H1 (cell line): ENCODE measurements around the gene YBX3. TPM values are rescaled to one million over a fixed set of nuclear protein-coding genes. Genes with fewer than 3 reads are reported as not detected.

Experiments used
- CTCF ChIA-PET: fragments of 300-600 bp; sonication (Branson Sonifier 250); formaldehyde crosslinking; loops from one replicate; lab custom pipeline; 2021; ENCODE audit not compliant: partially characterized antibody; lab: Charles Lee
- POLR2A ChIA-PET: fragments of 300-600 bp; sonication (Branson Sonifier 250); formaldehyde crosslinking; loops from one replicate; lab custom pipeline; 2021; ENCODE audit warnings: inconsistent platforms; ENCODE audit not compliant: partially characterized antibody; lab: Charles Lee
- DNase-seq, 2 experiments: peaks; one replicate each; pipeline versions ENCODE4 v3.0.0 to v3.0.0-alpha.2; 2010 to 2022; ENCODE audit warnings: low spot score in 2 of 2, low read depth in 1 of 2, mixed read lengths in 1 of 2
- FAIRE-seq: peaks from 2 replicates; lab custom pipeline; 2011; peaks lifted over from hg19 to GRCh38; lab: Jason Lieb, UNC
- H2AFZ ChIP-seq: 2 replicates; pipeline ENCODE4 v1.8.1; 2012; ENCODE audit warnings: low read length, inconsistent platforms
- H2AK5ac ChIP-seq: 2 replicates; pipeline ENCODE4 v1.6.1; 2013; ENCODE audit warnings: low read depth, low read length
- H2BK120ac ChIP-seq: replicated peaks from 2 replicates; pipeline ENCODE3; 2013; ENCODE audit warnings: low read depth, low read length, inconsistent platforms
- H2BK12ac ChIP-seq: 2 replicates; pipeline ENCODE4 v1.6.1; 2013; ENCODE audit warnings: low read depth, low read length
- H2BK15ac ChIP-seq: 2 replicates; pipeline ENCODE4 v1.6.1; 2013; ENCODE audit warnings: low read length
- H2BK20ac ChIP-seq: 2 replicates; pipeline ENCODE4 v1.6.1; 2013; ENCODE audit warnings: low read length
- H2BK5ac ChIP-seq: 2 replicates; pipeline ENCODE4 v1.6.1; 2013; ENCODE audit warnings: low read depth, low read length
- H3K14ac ChIP-seq: 2 replicates; pipeline ENCODE4 v1.6.1; 2013; ENCODE audit warnings: inconsistent platforms; ENCODE audit not compliant: insufficient read length
- H3K18ac ChIP-seq: 2 replicates; pipeline ENCODE4 v1.6.1; 2013; ENCODE audit warnings: low read length; ENCODE audit errors: extremely low read depth
- H3K23ac ChIP-seq: 2 replicates; pipeline ENCODE4 v1.6.1; 2013; ENCODE audit warnings: inconsistent platforms; ENCODE audit not compliant: insufficient read length
- H3K23me2 ChIP-seq: 2 replicates; pipeline ENCODE4 v1.6.1; 2013; ENCODE audit warnings: low read depth, low read length
- H3K27ac ChIP-seq: 2 replicates; pipeline ENCODE4 v1.6.1; 2011; ENCODE audit warnings: low read depth, low read length, inconsistent platforms
- H3K27me3 ChIP-seq, 4 experiments: replicated peaks in 1 of 4; 1 replicate in 1 of 4; 2 replicates in 3 of 4; pipeline versions ENCODE4 v1.6.1 to v1.8.1; 2011 to 2013; ENCODE audit warnings: low read length in 3 of 4, mild to moderate bottlenecking in 3 of 4, inconsistent platforms in 2 of 4, mixed read lengths in 2 of 4, moderate library complexity in 1 of 4; ENCODE audit not compliant: control insufficient read depth in 3 of 4, insufficient read depth in 3 of 4; ENCODE audit errors: extremely low read depth in 1 of 4
- H3K36me3 ChIP-seq, 4 experiments: 2 replicates each; pipeline versions ENCODE4 v1.6.1 to v1.8.1; 2011 to 2013; ENCODE audit warnings: mild to moderate bottlenecking in 4 of 4, low read length in 3 of 4, moderate library complexity in 2 of 4, control low read depth in 1 of 4, inconsistent platforms in 1 of 4; ENCODE audit not compliant: insufficient read depth in 4 of 4, control insufficient read depth in 2 of 4
- H3K4ac ChIP-seq: replicated peaks from 2 replicates; pipeline ENCODE3; 2013; ENCODE audit warnings: low read length, low read depth, mixed read lengths, inconsistent platforms; ENCODE audit not compliant: insufficient read length
- H3K4me1 ChIP-seq, 4 experiments: replicated peaks in 1 of 4; 1 replicate in 1 of 4; 2 replicates in 3 of 4; pipeline versions ENCODE4 v1.6.1 to v1.8.1; 2011 to 2013; ENCODE audit warnings: low read length in 3 of 4, inconsistent platforms in 2 of 4, mixed read lengths in 1 of 4; ENCODE audit not compliant: insufficient read depth in 4 of 4, control insufficient read depth in 3 of 4
- H3K4me2 ChIP-seq, 2 experiments: 2 replicates each; pipeline versions ENCODE4 v1.6.1 to v1.8.1; 2011 to 2013; ENCODE audit warnings: low read depth in 2 of 2, low read length in 2 of 2, control low read depth in 1 of 2, inconsistent platforms in 1 of 2, mild to moderate bottlenecking in 1 of 2; ENCODE audit not compliant: insufficient read depth in 1 of 2
- H3K4me3 ChIP-seq, 4 experiments: fragments of 200-600, 300-600 bp in 1 of 4; sonication (generic), shearing (Covaris generic), sonication (Bioruptor Twin) in 1 of 4; 2 replicates each; pipeline versions ENCODE4 v1.5.1 to v1.8.1; 2011 to 2016; ENCODE audit warnings: low read length in 4 of 4, low read depth in 3 of 4, control low read depth in 2 of 4, inconsistent platforms in 2 of 4, mild to moderate bottlenecking in 2 of 4, mixed read lengths in 1 of 4, moderate library complexity in 1 of 4; ENCODE audit not compliant: insufficient read depth in 2 of 4; ENCODE audit errors: extremely low read depth in 1 of 4
- H3K56ac ChIP-seq: replicated peaks from 2 replicates; pipeline ENCODE3; 2013; ENCODE audit warnings: low read depth, mild to moderate bottlenecking, mixed read lengths, low read length, inconsistent platforms; ENCODE audit not compliant: insufficient read length
- H3K79me1 ChIP-seq: 2 replicates; pipeline ENCODE4 v1.6.1; 2013; ENCODE audit warnings: low read depth, low read length, control low read depth
- H3K79me2 ChIP-seq, 2 experiments: 2 replicates each; pipeline versions ENCODE4 v1.6.1 to v1.8.1; 2012 to 2013; ENCODE audit warnings: low read length in 2 of 2, mild to moderate bottlenecking in 2 of 2, inconsistent platforms in 1 of 2; ENCODE audit not compliant: insufficient read depth in 2 of 2, control insufficient read depth in 1 of 2
- H3K9ac ChIP-seq, 4 experiments: replicated peaks in 1 of 4; 1 replicate in 1 of 4; 2 replicates in 3 of 4; pipeline versions ENCODE4 v1.6.1 to v1.8.1; 2011 to 2013; ENCODE audit warnings: low read depth in 3 of 4, low read length in 3 of 4, control low read depth in 2 of 4, mild to moderate bottlenecking in 2 of 4, moderate library complexity in 2 of 4, inconsistent platforms in 1 of 4; ENCODE audit errors: extremely low read depth in 1 of 4
- H3K9me3 ChIP-seq, 2 experiments: 2 replicates each; pipeline versions ENCODE4 v1.6.1 to v1.8.1; 2012 to 2013; ENCODE audit warnings: mild to moderate bottlenecking in 2 of 2, moderate library complexity in 2 of 2, control low read depth in 1 of 2, inconsistent platforms in 1 of 2, low read depth in 1 of 2, low read length in 1 of 2, mixed read lengths in 1 of 2; ENCODE audit not compliant: insufficient read depth in 2 of 2
- H4K20me1 ChIP-seq, 2 experiments: replicated peaks in 1 of 2; 2 replicates each; pipeline versions ENCODE3 to v1.8.1; 2011 to 2013; ENCODE audit warnings: inconsistent platforms in 2 of 2, low read length in 2 of 2, mild to moderate bottlenecking in 1 of 2; ENCODE audit not compliant: insufficient read depth in 2 of 2, control insufficient read depth in 1 of 2
- H4K5ac ChIP-seq: 2 replicates; pipeline ENCODE4 v1.6.1; 2013; ENCODE audit warnings: low read length, low read depth, mixed read lengths, inconsistent platforms; ENCODE audit not compliant: insufficient read length
- H4K8ac ChIP-seq: 2 replicates; pipeline ENCODE4 v1.8.0; 2013; ENCODE audit warnings: mild to moderate bottlenecking, moderate library complexity, low read length, inconsistent platforms; ENCODE audit not compliant: insufficient read depth; ENCODE audit errors: extremely low read depth
- H4K91ac ChIP-seq: replicated peaks from 2 replicates; pipeline ENCODE3; 2013; ENCODE audit warnings: low read length, mixed read lengths, inconsistent platforms; ENCODE audit not compliant: insufficient read length
- BACH1 ChIP-seq: IDR thresholded peaks from 2 replicates; pipeline ENCODE4 v1.6.1; 2012; ENCODE audit warnings: low read length, improper control_type of control experiment
- GABPA ChIP-seq: IDR thresholded peaks from 2 replicates; pipeline ENCODE4 v1.6.1; 2011; ENCODE audit warnings: mild to moderate bottlenecking, low read length, moderate library complexity, borderline replicate concordance; ENCODE audit not compliant: insufficient read depth
- GTF2F1 ChIP-seq: IDR thresholded peaks from 2 replicates; pipeline ENCODE4 v1.6.1; 2012; ENCODE audit warnings: low read depth, low read length, improper control_type of control experiment, borderline replicate concordance
- JUN ChIP-seq: IDR thresholded peaks from 2 replicates; pipeline ENCODE4 v1.6.1; 2011; ENCODE audit warnings: low read depth, mild to moderate bottlenecking, improper control_type of control experiment, low read length
- JUND ChIP-seq: IDR thresholded peaks from 2 replicates; pipeline ENCODE4 v1.6.1; 2011; ENCODE audit warnings: mild to moderate bottlenecking, improper control_type of control experiment, low read length
- KDM4A ChIP-seq: IDR thresholded peaks from one replicate; pipeline ENCODE4 v1.7.1; 2012; ENCODE audit warnings: low read depth, mild to moderate bottlenecking, moderate library complexity, low read length, inconsistent platforms; ENCODE audit not compliant: severe bottlenecking
- MAFK ChIP-seq: IDR thresholded peaks from 2 replicates; pipeline ENCODE4 v1.6.1; 2012; ENCODE audit warnings: low read depth, mild to moderate bottlenecking, improper control_type of control experiment, low read length
- NANOG ChIP-seq: IDR thresholded peaks from 2 replicates; pipeline ENCODE4 v1.6.1; 2011; ENCODE audit warnings: low read length, low read depth, mild to moderate bottlenecking, inconsistent platforms; ENCODE audit not compliant: insufficient read depth, poor library complexity, severe bottlenecking
- PHF8 ChIP-seq: fragments of 200-600 bp; sonication (generic); conservative IDR thresholded peaks from 2 replicates; pipeline ENCODE4 v1.7.1; 2012; ENCODE audit warnings: low read depth, mild to moderate bottlenecking, inconsistent platforms, low read length, moderate library complexity
- RNF2 ChIP-seq: fragments of 200-900, 300-1000 bp; sonication (generic); IDR thresholded peaks from 2 replicates; pipeline ENCODE4 v1.7.1; 2016; ENCODE audit warnings: borderline replicate concordance, low read depth, mild to moderate bottlenecking, antibody characterized with exemption, low read length; ENCODE audit not compliant: poor library complexity, severe bottlenecking; ENCODE audit errors: missing control alignments
- SIRT6 ChIP-seq: IDR thresholded peaks from one replicate; pipeline ENCODE4 v1.7.1; 2012; ENCODE audit warnings: low read length, inconsistent platforms
- SIX5 ChIP-seq: IDR thresholded peaks from 2 replicates; pipeline ENCODE4 v1.6.1; 2011; ENCODE audit warnings: mild to moderate bottlenecking, low read depth, low read length
- TCF12 ChIP-seq: IDR thresholded peaks from 2 replicates; pipeline ENCODE4 v1.6.1; 2011; ENCODE audit warnings: low read depth, mild to moderate bottlenecking, low read length
- WGBS, 2 experiments: shearing (Covaris generic) in 1 of 2; methylation state at CpG; one replicate each; pipeline versions ENCODE4 v1.1.6 to v1.1.7; 2013 to 2015; ENCODE audit warnings: low lambda C conversion rate in 2 of 2, mixed read lengths in 2 of 2, inconsistent platforms in 1 of 2, low coverage in 1 of 2, missing lambda C conversion rate in 1 of 2; ENCODE audit not compliant: insufficient replicate concordance in 2 of 2, insufficient coverage in 1 of 2, insufficient read length in 1 of 2; ENCODE audit errors: extremely low coverage in 1 of 2, missing lambda C conversion rate in 1 of 2; 5-methylcytosine and 5-hydroxymethylcytosine counted together
- polyA plus RNA-seq, 7 experiments: library from polyadenylated mRNA; depleted of rRNA in 3 of 7; stranded (reverse) in 5 of 7; unstranded in 2 of 7; fragments of >200 nt in 5 of 7; fragments of 200-250 nt in 2 of 7; gene quantifications; 1 replicate in 5 of 7; 2 replicates in 1 of 7; 4 replicates in 1 of 7; pipeline versions ENCODE4 v1.2.1 to v1.2.3, GENCODE V29; 2011 to 2013; ENCODE audit warnings: missing spikeins in 2 of 7, mixed read lengths in 2 of 7
- total RNA-seq: library from RNA; stranded (reverse); fragmentation: NEBNext Ultra II Directional; extraction: Animal tissue kit (Norgen Biotek cat#: 25700); gene quantifications from 2 replicates; pipeline ENCODE4 v1.2.1, GENCODE V29; 2021

Gene YBX3
- total and polyA plus RNA-seq, 2 of the 8 experiments (the other 6 are each of a cell fraction or from before 2014, with no cell fraction given) = 83.1 to 480 TPM

- Histone ChIP-seq H3K23me2 (no peaks in the 10 kb centered on the region), H2BK120ac (no peak overlapping the region), H2AK5ac (no peak overlapping the region), H3K14ac (no peak overlapping the region), H2BK15ac (no peak overlapping the region), H3K4me2 (peak overlapping the region in 1 of 2 experiments; percentile 5; a peak in 2 of 4 replicates), H3K4me1 (peaks cover 7 to 22% (median 10%) of the 10 kb centered on the region in 4 experiments; a peak in 6 of 7 replicates), H2BK12ac (no peak overlapping the region), H3K9me3 (no peaks in the 10 kb centered on the region), H3K4ac (no peak overlapping the region), H2AFZ (no peak overlapping the region), H2BK5ac (no peak overlapping the region), H3K18ac (no peak overlapping the region), H4K8ac (no peak overlapping the region), H4K91ac (no peak overlapping the region), H3K27me3 (no peaks in the 10 kb centered on the region), H3K9ac (no peak overlapping the region), H3K79me2 (peaks cover 17 to 76% of the 10 kb centered on the region in 2 experiments), H4K20me1 (peaks cover 4 to 8% of the 10 kb centered on the region in 2 experiments), H2BK20ac (no peak overlapping the region), H4K5ac (no peak overlapping the region), H3K56ac (no peak overlapping the region), H3K27ac (no peak overlapping the region), H3K4me3 (no peak overlapping the region), H3K23ac (no peak overlapping the region), H3K36me3 (peaks cover 10 to 58% (median 42%) of the 10 kb centered on the region in 4 experiments), H3K79me1 (no peaks in the 10 kb centered on the region)
- no peak for FAIRE-seq
- no peak for TF ChIP-seq SIX5
- TF ChIP-seq BACH1 = no peak
- no peak for TF ChIP-seq NANOG
- TF ChIP-seq PHF8 = no peak
- no peak for TF ChIP-seq JUN
- no peak for TF ChIP-seq GTF2F1
- TF ChIP-seq MAFK = no peak
- no peak for TF ChIP-seq GABPA
- no peak for TF ChIP-seq SIRT6
- TF ChIP-seq RNF2 = no peak
- no peak for TF ChIP-seq KDM4A
- TF ChIP-seq JUND = no peak
- no peak for TF ChIP-seq TCF12
- no peak for DNase-seq
- WGBS, 2 experiments = 82% methylated on average over 4 of the region's 4 CpGs; no CpG with 5 or more reads in 1 of the 2 experiments
- ChIA-PET CTCF (interaction anchor here (1.6 kb wide), 1 partner anchor 51 kb away, joined by 4 read pairs; no protein-coding TSS in a partner anchor), POLR2A (interaction anchor here (0.9 kb wide), 1 partner anchor 21 kb away, joined by 3 read pairs; no protein-coding TSS in a partner anchor)
These were observed 6.8 kb downstream of the YBX3 start for GRCh38 chr12:10716277-10716676.
